GM18873 (cell line): ENCODE results near the gene COP1.

Experiments used
- ATAC-seq: cut with Tn5 transposase; IDR thresholded peaks from one replicate; pipeline ENCODE4 v1.9.1; 2021; ENCODE audit warnings: mild to moderate bottlenecking, moderate library complexity, moderate number of reproducible peaks; ENCODE audit not compliant: unreplicated experiment, low FRiP score

The COP1 gene

DNA sequence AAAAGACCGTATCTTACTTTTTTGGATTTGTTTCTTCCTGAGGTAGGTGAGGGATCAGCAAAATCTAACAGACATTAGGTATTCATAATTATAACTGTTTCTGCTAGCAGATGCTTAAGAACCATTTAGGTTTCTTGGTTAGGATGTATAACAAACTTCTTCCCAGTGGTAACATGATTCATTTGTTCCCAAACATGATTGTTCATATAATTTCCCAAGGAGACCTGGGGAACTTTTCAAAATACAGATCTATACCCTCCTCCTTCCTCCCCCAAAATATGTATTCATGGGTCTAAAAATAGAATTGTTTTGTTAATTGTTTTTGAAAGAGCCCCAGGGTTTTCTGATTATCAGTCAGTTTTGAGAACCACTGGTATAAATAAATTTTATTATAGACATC lies 228.2 kb downstream of the COP1 start:
- ATAC-seq, result no peak

DNA sequence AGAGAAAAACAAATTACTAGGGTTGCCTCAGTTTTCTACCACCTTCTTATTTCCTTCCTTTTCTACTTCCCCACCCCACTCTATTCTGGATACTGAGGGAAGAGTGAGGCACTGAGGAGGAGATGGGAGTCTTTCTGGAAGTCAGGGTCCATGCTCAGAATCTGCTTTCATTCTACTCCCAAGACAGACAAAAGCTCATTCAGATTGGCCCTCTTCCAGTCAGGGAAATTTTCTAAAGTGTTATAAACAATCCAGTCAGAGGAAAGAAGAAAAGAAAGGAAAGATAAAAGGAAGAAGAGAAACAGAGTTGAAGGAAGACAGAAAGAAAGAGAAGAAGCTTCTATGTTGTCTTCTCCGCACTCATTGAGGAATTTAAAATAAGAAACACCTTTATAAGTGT lies 228.6 kb downstream of the COP1 start:
- ATAC-seq, result no peak

DNA sequence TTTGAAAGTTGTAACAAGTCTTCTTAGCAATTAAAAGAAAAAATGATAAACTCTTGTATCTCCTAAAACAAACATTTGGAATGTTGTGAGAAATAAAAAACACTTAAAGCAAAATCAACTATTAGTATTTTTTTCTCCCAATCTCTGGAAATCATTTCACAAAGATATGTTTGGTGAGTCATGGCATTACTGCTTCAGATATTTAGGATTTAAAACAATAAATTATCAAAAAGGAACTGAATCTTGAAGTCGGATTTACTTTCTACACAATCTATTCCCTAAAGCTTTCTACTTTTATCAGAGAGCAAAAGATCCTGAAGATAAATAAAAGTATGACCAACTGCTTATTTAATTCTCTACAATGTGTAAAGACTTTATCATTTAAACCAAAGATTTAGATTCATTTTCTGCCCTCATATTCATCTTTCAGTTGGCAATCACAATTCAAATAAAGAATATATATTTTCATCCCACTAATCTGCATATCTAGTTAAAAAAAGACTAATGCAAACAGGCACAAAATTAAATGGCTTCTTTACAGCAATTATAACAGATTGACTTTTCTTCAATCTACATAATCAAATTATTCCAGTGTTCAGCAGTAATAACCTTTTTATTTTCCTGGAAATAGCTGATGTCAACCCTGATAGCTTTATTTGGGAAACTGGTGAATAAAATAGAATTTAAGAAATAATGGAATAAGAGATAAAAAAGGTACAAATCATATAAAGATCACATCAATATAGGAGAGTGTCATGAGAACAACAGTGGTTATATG lies 230.0 kb downstream of the COP1 start:
- no peak for ATAC-seq

DNA sequence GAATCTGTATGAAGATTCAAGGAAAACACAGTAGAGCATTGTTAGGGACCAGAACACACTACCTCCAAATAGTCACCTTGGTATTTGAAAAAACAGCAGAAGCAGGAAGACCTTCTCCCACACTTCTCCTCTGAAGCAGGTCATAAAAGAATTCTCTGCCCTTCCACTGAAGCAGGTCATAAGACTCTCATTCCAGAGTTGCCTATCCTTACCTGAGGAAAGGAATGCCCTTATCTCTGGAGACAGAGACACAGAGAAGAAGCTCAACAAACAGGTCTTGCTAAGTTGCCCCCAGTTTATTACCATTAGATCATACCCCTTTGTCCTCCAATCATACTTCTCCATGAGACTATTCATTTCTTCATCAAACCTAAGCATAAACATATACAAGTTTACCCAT lies 237.9 kb downstream of the COP1 start:
- no peak for ATAC-seq

DNA sequence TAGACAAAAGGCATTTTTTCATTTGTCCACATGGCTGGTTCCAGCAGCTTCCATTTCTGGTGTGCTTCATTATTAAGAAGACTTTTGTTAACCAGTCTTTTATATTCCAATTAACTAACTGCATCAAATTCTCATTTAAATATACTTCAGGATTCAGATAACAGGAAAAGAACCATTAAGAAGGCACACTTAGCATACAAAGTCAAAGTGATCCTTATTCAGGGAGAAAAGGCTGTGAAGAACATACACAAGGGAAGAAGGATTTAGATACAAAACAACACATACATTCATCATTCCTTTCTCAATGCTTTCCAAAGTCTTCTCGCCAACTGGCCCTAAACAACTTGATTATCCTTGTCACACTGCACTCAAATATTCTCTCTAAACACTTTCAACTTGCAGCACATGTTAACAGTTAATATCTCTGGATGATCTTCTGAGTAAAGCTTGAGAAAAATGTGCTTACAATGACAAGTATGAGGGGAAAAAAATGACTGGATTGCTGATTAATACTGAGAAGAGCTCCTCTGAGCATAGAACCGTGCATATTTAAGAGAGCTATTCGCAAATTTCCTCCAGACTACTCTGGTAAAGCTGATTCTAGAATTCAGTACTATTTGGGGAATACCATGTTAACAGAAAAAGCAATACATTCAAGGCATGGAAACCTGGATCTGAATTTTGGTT lies 238.5 kb downstream of the COP1 start:
- no peak for ATAC-seq

DNA sequence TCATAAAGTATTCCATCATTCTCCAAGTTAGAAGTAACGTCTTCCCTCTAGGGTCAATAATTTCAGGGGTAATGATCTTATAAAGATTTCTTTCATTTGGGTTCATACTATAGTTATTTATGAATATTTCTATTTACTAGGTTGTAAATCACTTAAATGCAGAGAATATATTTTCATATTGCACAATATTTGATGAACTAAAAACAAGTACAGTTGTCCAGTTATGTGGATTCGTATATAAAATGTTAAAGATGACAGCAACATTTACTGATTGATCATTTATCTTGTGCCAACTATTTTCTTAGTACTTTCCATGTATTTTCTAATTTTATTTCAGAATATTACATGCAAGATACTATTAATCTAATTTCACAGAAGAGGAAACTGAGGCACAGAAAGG lies 243.3 kb downstream of the COP1 start:
- ATAC-seq, result no peak

DNA sequence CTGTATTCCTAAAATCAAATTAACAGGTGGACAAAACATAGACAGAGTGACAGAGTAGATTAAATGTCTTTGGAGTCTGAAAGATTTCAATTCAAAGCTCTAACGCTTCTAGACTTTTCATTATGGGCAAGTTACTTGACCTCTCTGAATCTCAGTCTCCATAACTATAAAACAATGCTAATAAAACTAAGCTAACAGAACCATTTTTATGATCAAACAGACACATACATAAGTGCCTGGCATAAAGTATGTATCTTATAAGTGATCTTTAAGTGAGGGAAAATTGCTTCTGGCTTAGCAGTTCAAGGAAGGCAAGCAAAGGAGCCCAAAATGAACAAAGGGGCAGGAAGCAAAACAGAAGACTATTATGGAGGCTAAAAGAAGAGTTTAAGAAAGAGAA lies 246.9 kb downstream of the COP1 start:
- no peak for ATAC-seq

DNA sequence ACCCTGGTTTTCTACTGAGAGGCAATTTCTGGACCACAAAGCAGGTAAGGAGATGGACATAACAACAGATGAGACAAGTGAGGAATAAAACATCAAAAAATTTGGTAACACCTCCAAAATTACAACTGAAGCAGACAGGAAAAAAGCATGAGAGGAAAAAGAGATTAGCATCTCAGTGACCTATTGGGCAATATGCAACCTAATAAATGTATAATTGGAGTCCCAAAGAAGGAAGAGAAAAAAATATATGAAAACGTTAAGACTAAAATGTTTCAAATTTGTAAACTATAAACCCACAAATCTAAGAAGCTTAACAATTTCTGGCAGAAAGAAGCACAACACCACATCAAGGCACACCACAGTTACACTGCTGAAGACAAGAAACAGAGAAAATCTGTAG lies 255.5 kb downstream of the COP1 start:
- ATAC-seq, result no peak

DNA sequence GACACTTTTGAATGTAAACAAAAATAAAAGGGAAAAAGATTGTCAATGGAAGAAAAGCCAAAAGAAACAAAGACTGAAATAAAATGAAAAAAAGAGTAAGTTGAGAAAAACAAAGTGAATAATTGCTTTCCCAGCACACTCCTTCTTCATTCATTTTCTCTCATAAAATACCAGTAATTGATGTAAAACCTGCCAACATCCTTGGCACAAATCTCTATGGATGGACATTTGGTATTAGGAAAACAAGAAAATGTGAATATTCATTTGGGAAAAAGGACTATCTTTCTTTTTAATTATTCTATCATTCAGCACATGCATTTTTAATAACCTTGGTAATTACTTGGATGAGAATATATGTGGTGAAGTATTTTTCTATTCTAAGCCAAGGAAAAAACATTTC lies 259.3 kb downstream of the COP1 start:
- ATAC-seq, result no peak

DNA sequence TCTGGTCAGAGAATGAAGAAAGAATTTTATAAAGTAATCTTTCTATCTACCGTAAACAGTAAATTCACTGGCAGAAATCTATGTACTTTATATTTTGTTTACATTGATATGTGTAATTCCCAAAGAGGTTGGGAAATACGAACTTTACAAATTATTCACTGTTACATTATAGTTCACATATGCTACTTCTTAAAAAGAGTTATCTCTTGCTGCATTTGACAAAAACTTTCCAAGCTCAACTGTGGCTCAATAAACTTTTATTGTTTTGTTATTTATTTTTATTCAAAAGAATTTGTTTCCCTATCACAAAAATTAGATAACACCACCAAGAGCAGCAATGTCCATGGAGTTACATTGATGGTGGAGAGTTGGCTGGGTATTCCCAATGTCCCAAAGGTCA lies 262.5 kb downstream of the COP1 start:
- ATAC-seq, result no peak

DNA sequence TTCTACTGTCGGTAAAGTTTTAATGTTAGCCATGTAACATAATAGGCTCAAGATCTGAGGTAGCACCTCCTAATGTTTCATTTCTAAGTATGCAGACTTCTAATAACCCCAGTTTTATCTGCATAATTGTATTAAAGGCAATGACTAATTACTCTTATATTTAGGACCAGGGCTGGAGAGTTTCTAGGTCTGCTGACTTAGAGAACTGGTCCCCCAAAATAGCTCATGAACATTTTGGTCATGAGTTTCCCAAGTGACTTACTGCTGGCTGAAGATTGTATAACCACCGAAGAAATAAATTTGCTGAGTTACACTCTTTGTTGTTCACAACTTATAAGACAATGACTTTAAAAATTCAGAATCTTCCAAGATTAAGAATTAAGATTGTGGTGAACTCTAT lies 265.9 kb downstream of the COP1 start:
- ATAC-seq, result no peak

DNA sequence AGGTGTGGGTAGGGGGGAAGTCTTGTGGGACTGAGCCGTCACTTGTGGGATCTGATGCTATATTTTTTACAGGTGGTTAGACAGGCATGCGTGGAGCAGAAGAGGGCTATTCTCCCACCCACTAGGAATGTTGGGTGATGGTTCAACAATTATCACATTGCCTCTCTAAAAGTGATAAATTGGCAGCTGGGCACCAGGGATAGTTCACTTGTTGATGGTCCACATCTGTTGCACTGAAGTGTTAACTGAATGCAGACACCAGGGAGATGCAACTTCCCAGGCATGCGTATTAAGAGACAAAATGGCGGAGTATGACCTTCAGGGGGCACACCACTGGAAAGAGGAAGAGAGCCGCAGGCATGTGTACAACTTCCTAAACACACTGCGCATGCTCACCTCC lies 270.4 kb downstream of the COP1 start:
- ATAC-seq, result no peak

DNA sequence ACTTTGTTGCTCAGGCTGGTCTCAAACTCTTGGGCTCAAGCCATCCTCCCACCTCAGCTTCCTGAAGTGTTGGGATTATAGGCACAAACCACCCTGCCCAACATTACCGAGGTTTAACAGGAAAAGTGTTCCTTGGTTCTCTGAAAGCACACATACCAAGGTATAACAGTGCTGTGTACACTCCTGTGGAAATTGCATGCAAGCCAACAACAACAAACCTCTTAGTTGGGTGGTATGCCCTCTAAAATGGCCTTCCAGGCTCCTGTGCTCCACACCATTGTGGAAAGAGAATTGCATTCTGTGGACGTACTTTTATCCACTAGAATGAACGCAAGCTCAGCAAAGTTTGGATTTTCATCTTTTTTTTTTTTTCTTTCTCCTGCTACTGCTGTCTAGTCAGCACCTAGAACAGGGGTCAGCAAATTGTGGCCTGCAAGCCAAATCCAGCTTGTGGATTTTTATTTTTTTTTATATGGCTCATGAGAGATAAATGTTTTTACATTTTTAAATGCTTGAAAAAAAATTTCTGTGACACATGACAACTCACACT lies 271.4 kb downstream of the COP1 start:
- ATAC-seq, result no peak

DNA sequence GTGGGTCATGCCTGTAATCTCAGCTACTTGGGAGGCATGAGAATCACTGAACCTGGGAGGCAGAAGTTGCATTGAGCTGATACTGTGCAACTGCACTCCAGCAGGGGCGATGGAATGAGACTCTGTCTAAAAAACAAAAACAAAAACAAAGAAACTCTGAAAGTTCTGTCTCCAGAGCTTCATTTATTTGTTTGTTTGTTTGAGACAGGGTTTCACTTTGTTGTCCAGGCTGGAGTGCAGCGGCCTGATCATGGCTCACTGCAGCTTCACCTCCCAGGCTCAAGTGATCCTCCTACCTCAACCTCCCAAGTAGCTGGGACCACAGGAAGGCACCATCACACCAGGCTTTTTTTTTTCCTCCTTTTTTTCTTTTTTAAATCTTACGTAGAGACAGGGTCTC lies 271.9 kb downstream of the COP1 start:
- ATAC-seq, result no peak

DNA sequence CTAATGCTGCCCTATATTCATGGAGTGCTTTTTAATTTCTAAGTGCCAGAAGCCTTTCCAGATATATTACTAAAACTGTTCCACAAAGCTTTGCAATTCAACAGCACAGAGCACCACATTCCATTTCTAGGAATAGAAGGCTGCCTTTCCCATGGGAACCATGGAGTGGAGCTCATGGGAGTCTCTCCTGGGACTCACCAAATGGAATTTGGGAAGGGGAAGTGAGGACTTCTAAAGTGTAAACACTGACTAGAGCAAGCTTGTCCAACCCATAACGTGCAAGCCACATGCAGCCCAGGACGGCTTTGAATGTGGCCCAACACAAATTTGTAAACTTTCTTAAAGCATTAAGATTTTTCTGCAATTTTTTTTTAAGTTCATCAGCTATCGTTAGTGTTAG lies 273.3 kb downstream of the COP1 start:
- no peak for ATAC-seq

DNA sequence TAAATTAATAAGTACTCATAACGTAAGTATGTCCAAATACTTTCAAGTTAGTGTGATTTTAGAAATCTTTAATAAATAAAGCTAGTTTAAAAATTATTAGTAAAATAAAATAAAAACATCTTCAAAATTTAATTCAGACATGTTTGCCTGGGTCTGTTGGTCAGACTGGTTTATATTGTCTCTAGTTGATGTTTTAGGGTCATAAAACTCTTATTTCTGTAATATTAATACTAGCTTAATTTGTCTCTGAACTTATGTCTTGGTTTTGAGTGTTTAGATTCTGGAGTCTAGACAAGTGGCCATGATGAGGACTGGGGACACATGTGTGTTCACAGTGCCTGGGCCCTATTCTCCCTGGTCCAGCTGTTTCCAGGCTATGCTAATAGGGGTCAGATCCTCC lies 279.1 kb downstream of the COP1 start:
- no peak for ATAC-seq

DNA sequence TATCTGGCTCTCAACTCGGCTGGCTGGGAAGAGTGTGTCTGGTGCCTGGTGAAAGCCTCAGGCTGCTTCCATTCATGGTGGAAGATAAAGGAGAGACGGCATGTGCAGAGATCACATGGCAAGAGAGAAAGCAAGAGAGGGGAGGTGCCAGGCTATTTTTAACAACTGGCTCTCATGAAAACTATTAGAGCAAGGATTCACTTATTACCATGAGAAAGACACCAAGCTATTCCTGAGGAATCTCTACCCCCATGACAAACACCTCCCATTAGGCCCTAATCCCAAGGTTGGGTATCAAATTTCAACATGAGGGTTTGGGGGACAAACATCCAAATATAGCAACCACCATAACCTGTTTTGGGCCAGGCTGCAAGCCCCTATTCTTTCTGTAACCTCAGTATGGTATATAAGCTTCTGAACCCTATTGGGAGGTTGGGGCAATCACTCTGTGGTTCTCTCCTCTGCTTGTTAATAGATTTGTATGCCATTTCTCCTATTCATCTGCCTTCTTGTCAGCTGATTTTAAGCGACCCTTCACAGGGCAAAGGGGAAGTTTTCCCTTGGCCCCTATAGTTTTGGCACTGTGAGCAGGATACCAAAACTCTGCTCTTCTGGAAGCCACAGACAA lies 284.7 kb downstream of the COP1 start:
- ATAC-seq, result no peak

DNA sequence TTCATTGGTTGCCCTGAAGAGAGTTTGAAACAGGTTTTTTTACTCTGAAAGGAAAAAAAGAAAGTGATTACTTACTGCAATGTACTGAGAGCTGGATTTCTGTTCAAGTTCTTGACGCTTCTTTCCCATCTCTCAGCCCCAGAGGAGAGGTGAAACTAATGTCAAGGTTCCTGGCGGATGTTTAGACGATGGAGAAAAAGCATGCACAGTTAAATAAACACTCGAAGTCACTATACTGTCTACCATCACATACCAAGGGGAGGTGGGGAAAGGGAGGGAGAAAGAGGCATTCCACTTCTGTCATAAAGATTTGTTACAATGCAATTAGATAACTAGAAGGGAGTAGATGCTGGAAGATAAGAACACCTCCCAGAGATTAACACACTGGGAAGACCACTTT lies 286.7 kb downstream of the COP1 start:
- no peak for ATAC-seq

DNA sequence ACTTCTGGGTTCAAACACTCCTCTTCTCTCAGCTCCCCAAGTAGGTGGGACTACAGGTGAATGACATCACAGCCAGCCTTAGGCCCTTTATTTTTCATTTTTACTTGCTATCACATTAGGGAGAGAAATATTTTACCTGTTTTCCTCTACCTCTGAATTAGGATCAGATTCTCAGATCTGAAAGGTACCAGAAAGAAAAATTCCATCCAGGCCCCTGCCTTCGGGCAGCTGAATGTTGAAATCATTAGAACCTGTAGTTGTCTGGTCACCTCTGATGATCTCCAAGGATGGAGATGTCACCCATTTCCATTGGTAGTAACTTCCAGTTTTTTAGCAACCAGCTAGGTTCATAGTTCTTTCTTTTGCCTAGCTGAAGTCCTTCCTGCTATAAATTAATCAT lies 288.1 kb downstream of the COP1 start:
- ATAC-seq, result no peak

DNA sequence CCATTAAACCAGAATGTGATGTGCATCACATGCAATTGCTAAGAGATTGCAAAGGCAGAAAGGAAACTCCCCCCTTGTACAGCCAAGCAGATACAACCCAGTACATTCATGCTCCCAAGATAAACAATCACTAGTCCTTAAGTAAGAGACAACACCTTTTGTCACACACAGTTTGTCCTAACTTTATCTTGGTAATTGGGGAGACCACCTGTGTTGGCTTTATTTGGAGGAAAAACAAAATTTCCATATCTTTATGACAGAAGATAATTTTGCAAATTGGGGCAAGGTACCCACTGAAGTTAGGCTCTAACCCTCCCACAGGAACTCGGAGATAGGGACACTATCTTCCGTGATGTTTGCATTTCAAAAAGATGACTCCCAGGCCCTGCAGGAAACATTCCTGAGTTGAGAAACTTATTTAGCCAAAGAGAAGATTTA lies 288.7 kb downstream of the COP1 start:
- ATAC-seq, result no peak

DNA sequence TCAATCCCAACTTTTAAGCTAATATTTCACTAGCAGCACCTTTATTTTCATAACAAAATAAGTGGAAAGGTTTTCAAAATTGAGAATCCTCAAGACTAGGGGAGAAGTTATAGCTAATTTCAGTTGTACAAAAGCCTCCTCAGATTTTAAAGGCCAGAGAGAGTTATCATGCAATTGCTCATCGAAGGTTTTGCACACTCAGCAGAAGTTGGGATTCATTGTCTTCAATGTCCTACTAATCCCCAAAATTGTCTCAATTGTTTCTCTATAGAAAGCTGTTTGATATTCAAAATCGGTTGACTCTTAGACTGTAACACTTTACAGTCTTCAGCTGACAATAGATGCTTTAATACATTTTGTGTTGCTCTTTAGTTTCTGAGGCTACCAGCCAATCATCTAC lies 293.0 kb downstream of the COP1 start:
- ATAC-seq, result no peak

DNA sequence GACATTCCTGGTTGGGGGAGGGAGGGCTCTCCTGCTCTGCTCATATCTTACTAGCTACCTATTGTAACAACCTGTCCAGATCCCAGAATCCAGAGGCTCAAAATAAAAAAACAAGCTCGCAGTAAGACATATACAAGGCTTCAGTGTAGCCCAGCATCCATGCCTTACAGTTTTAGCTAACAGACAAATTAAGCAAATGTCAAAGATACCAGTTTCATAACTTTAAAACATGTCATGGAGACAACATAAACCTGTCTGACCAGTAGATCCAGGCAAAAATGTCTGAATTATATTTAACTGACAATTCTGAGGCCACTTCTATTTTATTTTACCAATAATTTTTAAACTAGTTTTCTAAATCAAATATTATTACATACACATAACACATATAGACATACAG lies 295.9 kb downstream of the COP1 start:
- no peak for ATAC-seq
